Amniotic stem cell (primary cell): ENCODE results near the gene SV2C.

Experiments used
- DNase-seq: peaks from one replicate; lab custom pipeline; 2025; lab: John Stamatoyannopoulos, UW

The SV2C gene

GRCh38 chr5:76384705-76385104 is 301.5 kb downstream of the SV2C start:
- no peak for DNase-seq

GRCh38 chr5:76385540-76385939 is 302.4 kb downstream of the SV2C start:
- no peak for DNase-seq

GRCh38 chr5:76386360-76386759 is 303.2 kb downstream of the SV2C start:
- DNase-seq = no peak

GRCh38 chr5:76388236-76388635 is 305.1 kb downstream of the SV2C start:
- no peak for DNase-seq

- no peak for DNase-seq
Observed at GRCh38 chr5:76388791-76389512, 305.8 kb downstream of the SV2C start.

- no peak for DNase-seq
Observed at GRCh38 chr5:76389513-76390154, 306.5 kb downstream of the SV2C start.

- DNase-seq = no peak
Observed at GRCh38 chr5:76391014-76391413, 307.8 kb downstream of the SV2C start.

- no peak for DNase-seq
Observed at GRCh38 chr5:76393035-76393680, 310.0 kb downstream of the SV2C start.

GRCh38 chr5:76397200-76397599 is 314.0 kb downstream of the SV2C start:
- no peak for DNase-seq

- no peak for DNase-seq
Observed at GRCh38 chr5:76399268-76399667, 316.1 kb downstream of the SV2C start.

GRCh38 chr5:76400466-76400865 is 317.3 kb downstream of the SV2C start:
- DNase-seq = no peak

GRCh38 chr5:76401801-76402250 is 318.6 kb downstream of the SV2C start:
- no peak for DNase-seq

- DNase-seq = no peak
Observed at GRCh38 chr5:76402251-76402885, 319.2 kb downstream of the SV2C start.

- DNase-seq = no peak
Observed at GRCh38 chr5:76402886-76403765, 319.9 kb downstream of the SV2C start, which contains the start of gene IQGAP2. Gene IQGAP2, plus strand, starts transcription at chr5:76403285. Its CDS starts 261 bp downstream, at chr5:76403546.
